Measurements from ENCODE around the gene DYNC1LI2.

- TF ChIP-seq CTCF (IDR thresholded peaks at IDR 0.05) (no peak), POLR2A (IDR thresholded peaks at IDR 0.05) (no peak)
These were observed 60.2 kb downstream of the DYNC1LI2 start for GRCh38 chr16:66691234-66691633.
